Transverse colon (tissue), 4 donors: ENCODE data around the gene FOXE3. TPM values are rescaled to one million over a fixed set of nuclear protein-coding genes. Genes with fewer than 3 reads are reported as not detected.
A peak's percentile ranks its signal among the peaks of the same experiment; 100 is the strongest.

ENCODE experiments used
- DNase-seq: peaks from one replicate; pipeline ENCODE4 v3.0.0-alpha.2; 2019
- H3K27ac ChIP-seq, 4 donors: fragments of 200-600 bp; sonication (generic); 2 replicates each; pipeline ENCODE4 v1.5.1; 2016 to 2018; ENCODE audit warnings: inconsistent platforms in 4 of 4
- H3K27me3 ChIP-seq: fragments of 200-600 bp; sonication (generic); 2 replicates; pipeline ENCODE4 v1.5.1; 2017; ENCODE audit warnings: inconsistent platforms
- H3K36me3 ChIP-seq, 4 donors: fragments of 200-600 bp; sonication (generic); 2 replicates each; pipeline ENCODE4 v1.5.1; 2017 to 2019; ENCODE audit warnings: inconsistent platforms in 4 of 4
- H3K4me1 ChIP-seq, 4 donors: fragments of 200-600 bp; sonication (generic); 2 replicates each; pipeline ENCODE4 v1.5.1; 2017 to 2020; ENCODE audit warnings: inconsistent platforms in 4 of 4
- H3K4me3 ChIP-seq, 4 donors: fragments of 200-600 bp; sonication (generic); 1 replicate in 1 of 4; 2 replicates in 3 of 4; pipeline versions ENCODE4 v1.5.1 to v1.6.1; 2017 to 2019; ENCODE audit warnings: inconsistent platforms in 4 of 4
- H3K9me3 ChIP-seq, 2 donors: fragments of 200-600 bp; sonication (generic); 2 replicates each; pipeline ENCODE4 v1.5.1; 2017 to 2019; ENCODE audit warnings: inconsistent platforms in 2 of 2
- CTCF ChIP-seq, 5 experiments: fragments of 200-600 bp in 3 of 5; fragments of 450-650 bp in 2 of 5; sonication (generic) in 3 of 5; IDR thresholded peaks; 1 replicate in 2 of 5; 2 replicates in 3 of 5; pipeline ENCODE4 v1.5.1; 2016 to 2017; ENCODE audit warnings: antibody characterized with exemption in 5 of 5, inconsistent platforms in 3 of 5, mild to moderate bottlenecking in 2 of 5, moderate library complexity in 1 of 5
- EP300 ChIP-seq: sonication (generic); formaldehyde crosslinking; IDR thresholded peaks from one replicate; pipeline ENCODE4 v1.6.1; 2017; ENCODE audit warnings: antibody characterized with exemption, low read depth
- POLR2A ChIP-seq: fragments of 450-650 bp; IDR thresholded peaks from one replicate; pipeline ENCODE4 v1.6.1; 2016; ENCODE audit warnings: antibody characterized with exemption, mild to moderate bottlenecking, moderate library complexity
- POLR2AphosphoS5 ChIP-seq, 3 donors: sonication (generic); formaldehyde crosslinking; IDR thresholded peaks; one replicate each; pipeline ENCODE4 v1.6.1; 2016; ENCODE audit warnings: antibody characterized with exemption in 3 of 3
- WGBS, 2 donors: methylation state at CpG; one replicate each; pipeline ENCODE4 v1.1.5; 2018; ENCODE audit warnings: low coverage in 1 of 2; 5-methylcytosine and 5-hydroxymethylcytosine counted together
- in situ Hi-C, 4 donors: fragments of 200-750 bp; cut with MboI; loops; one replicate each; pipeline versions ENCODE4 v1.15.0 to v1.15.1; 2017; ENCODE audit warnings: low sequenced_read_pairs in 3 of 4, low pct_ligation_motif_present in 1 of 4, low pct_unique_long_range_greater_than_20kb in 1 of 4
- intact Hi-C: fragments of 100-400 bp; cut with DNase I; formaldehyde crosslinking; loops from one replicate; pipeline ENCODE4 v1.15.1; 2023; ENCODE audit warnings: low total_unique reads
- total RNA-seq, 4 donors: library from RNA; depleted of rRNA; stranded (reverse); fragments of >200 nt; gene quantifications; one replicate each; pipeline ENCODE4 v1.1.0, GENCODE V29; 2016

The FOXE3 gene
- not detected for total RNA-seq

- H3K27me3 ChIP-seq, result peaks cover 43% of the 10 kb centered on the region
- H3K36me3 ChIP-seq, result no peaks in the 10 kb centered on the region
- in situ Hi-C loops, result loop anchor here in 2 of 4 donors (25.0 kb wide), 1 partner anchor 229 kb away; the partner anchor contains the start of gene PDZK1IP1 (in 2 of the 2)
- peak within 1 kb of the TSS in 3 of 4 donors; percentile 8 to 50 (median 26) for H3K4me3 ChIP-seq
- TF ChIP-seq CTCF (IDR thresholded peaks at IDR 0.05) (no peak), EP300 (no peak), POLR2AphosphoS5 (IDR thresholded peaks at IDR 0.05) (no peak), POLR2A (no peak)
- WGBS, 2 donors, result 37% methylated on average over 21 of the region's 21 CpGs; no CpG with 5 or more reads in 1 of the 2 donors
- no peak within 1 kb of the TSS for H3K27ac ChIP-seq
- no peaks in the 10 kb centered on the region for H3K9me3 ChIP-seq
- H3K4me1 ChIP-seq, result peaks cover 0 to 3% (median 0%) of the 10 kb centered on the region in 4 donors
- DNase-seq, result no peak
- intact Hi-C loops, result no loop called here
Measured at GRCh38 chr1:47415728-47416318, at the start of gene FOXE3. Gene FOXE3 (plus strand): TSS chr1:47416285. CDS start chr1:47416316, 31 bp downstream.

- Histone ChIP-seq H3K4me3 (no peak overlapping the region), H3K27me3 (no peaks in the 10 kb centered on the region), H3K4me1 (no peaks in the 10 kb centered on the region), H3K36me3 (peaks cover 0 to 43% (median 17%) of the 10 kb centered on the region in 4 donors), H3K9me3 (no peaks in the 10 kb centered on the region), H3K27ac (no peak overlapping the region)
- 94 to 96% methylated on average over 7 of the region's 7 CpGs for WGBS, 2 donors
- intact Hi-C loops (no loop called here), in situ Hi-C loops (no loop called here)
- no peak for DNase-seq
- TF ChIP-seq CTCF (IDR thresholded peaks at IDR 0.05), result no peak
- no peak for TF ChIP-seq POLR2A
- TF ChIP-seq POLR2AphosphoS5 (IDR thresholded peaks at IDR 0.05), result no peak
- TF ChIP-seq EP300, result no peak
Measured at GRCh38 chr1:47367651-47368050, 48.4 kb upstream of the FOXE3 start.

- Histone ChIP-seq H3K36me3 (peaks cover 0 to 75% (median 33%) of the 10 kb centered on the region in 4 donors), H3K4me1 (no peaks in the 10 kb centered on the region), H3K27me3 (no peaks in the 10 kb centered on the region), H3K9me3 (no peaks in the 10 kb centered on the region), H3K4me3 (no peak overlapping the region), H3K27ac (no peak overlapping the region)
- no peak for DNase-seq
- intact Hi-C loops, result no loop called here
- TF ChIP-seq CTCF (IDR thresholded peaks at IDR 0.05) (no peak), EP300 (no peak), POLR2A (no peak), POLR2AphosphoS5 (IDR thresholded peaks at IDR 0.05) (no peak)
- in situ Hi-C loops, result no loop called here
Measured at GRCh38 chr1:47371016-47371517, 45.0 kb upstream of the FOXE3 start.

- 67 to 79% methylated on average over 1 of the region's 1 CpG for WGBS, 2 donors
- in situ Hi-C loops (no loop called here), intact Hi-C loops (no loop called here)
- Histone ChIP-seq H3K9me3 (no peaks in the 10 kb centered on the region), H3K36me3 (peaks cover 0 to 84% (median 39%) of the 10 kb centered on the region in 4 donors), H3K4me3 (no peak overlapping the region), H3K4me1 (no peaks in the 10 kb centered on the region), H3K27me3 (no peaks in the 10 kb centered on the region), H3K27ac (no peak overlapping the region)
- TF ChIP-seq POLR2AphosphoS5 (IDR thresholded peaks at IDR 0.05) (no peak), CTCF (IDR thresholded peaks at IDR 0.05) (no peak), EP300 (no peak), POLR2A (no peak)
- DNase-seq, result no peak
Measured at GRCh38 chr1:47374501-47374900, 41.6 kb upstream of the FOXE3 start.
